Kidney epithelial cell (primary cell): ENCODE measurements around the gene JCAD. TPM values are rescaled to one million over a fixed set of nuclear protein-coding genes. Genes with fewer than 3 reads are reported as not detected.
A peak's percentile ranks its signal among the peaks of the same experiment; 100 is the strongest.
"Not testable (repeated sequence)": the region's sequence is repeated elsewhere in the genome, so short reads cannot be mapped to it uniquely, and the experiment has no call there.

Experiments
- DNase-seq: peaks from one replicate; pipeline ENCODE4 v3.0.0-alpha.2; 2010; ENCODE audit warnings: low read depth
- H3K27me3 ChIP-seq: 2 replicates; pipeline ENCODE4 v1.6.0; 2011; ENCODE audit warnings: low read length; ENCODE audit not compliant: control insufficient read depth, insufficient read depth
- H3K36me3 ChIP-seq: 2 replicates; pipeline ENCODE4 v1.5.1; 2011; ENCODE audit warnings: low read length; ENCODE audit not compliant: control insufficient read depth, insufficient read depth
- H3K4me3 ChIP-seq: 2 replicates; pipeline ENCODE4 v1.5.1; 2011; ENCODE audit warnings: low read depth, mild to moderate bottlenecking, control low read depth, low read length
- total RNA-seq: library from RNA; depleted of rRNA; stranded (reverse); fragments of >200 nt; gene quantifications from 2 replicates; pipeline ENCODE4 v1.2.3, GENCODE V29; 2015
- TF ChIP-seq, protein P1 (sequence below): IDR thresholded peaks from 2 replicates; pipeline ENCODE4 v1.5.1; 2011; ENCODE audit warnings: mild to moderate bottlenecking, moderate library complexity, low read length, control low read depth, inconsistent platforms; ENCODE audit not compliant: insufficient read depth, poor library complexity, severe bottlenecking

The JCAD gene
- total RNA-seq, 1 donor from 2014 or later: 1.7 TPM

DNA sequence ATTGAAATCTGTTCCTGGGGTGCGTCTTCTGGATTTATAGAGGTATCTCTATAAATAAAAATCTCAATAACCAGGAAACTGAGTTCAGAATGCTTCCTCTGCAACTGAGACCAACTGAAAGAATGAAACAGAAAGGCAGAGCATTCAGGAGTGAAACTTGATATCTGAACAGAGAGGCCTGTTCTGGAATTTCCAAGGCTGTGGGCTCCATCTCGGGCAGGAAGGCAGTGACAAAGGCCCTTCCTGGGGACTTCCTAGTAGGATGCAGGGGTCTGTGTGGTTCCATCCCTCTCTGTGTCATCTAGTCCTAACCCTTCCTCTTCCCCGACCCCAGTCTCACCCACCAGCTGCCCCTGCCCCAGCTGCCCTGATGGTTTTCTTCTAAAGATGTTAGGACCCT is 52.0 kb downstream of the JCAD start:
- no peak overlapping the region for H3K4me3 ChIP-seq
- no peak for DNase-seq
- no peaks in the 10 kb centered on the region for H3K27me3 ChIP-seq
- H3K36me3 ChIP-seq: no peaks in the 10 kb centered on the region
- TF ChIP-seq, protein P1, sequence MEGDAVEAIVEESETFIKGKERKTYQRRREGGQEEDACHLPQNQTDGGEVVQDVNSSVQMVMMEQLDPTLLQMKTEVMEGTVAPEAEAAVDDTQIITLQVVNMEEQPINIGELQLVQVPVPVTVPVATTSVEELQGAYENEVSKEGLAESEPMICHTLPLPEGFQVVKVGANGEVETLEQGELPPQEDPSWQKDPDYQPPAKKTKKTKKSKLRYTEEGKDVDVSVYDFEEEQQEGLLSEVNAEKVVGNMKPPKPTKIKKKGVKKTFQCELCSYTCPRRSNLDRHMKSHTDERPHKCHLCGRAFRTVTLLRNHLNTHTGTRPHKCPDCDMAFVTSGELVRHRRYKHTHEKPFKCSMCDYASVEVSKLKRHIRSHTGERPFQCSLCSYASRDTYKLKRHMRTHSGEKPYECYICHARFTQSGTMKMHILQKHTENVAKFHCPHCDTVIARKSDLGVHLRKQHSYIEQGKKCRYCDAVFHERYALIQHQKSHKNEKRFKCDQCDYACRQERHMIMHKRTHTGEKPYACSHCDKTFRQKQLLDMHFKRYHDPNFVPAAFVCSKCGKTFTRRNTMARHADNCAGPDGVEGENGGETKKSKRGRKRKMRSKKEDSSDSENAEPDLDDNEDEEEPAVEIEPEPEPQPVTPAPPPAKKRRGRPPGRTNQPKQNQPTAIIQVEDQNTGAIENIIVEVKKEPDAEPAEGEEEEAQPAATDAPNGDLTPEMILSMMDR: no peak

DNA sequence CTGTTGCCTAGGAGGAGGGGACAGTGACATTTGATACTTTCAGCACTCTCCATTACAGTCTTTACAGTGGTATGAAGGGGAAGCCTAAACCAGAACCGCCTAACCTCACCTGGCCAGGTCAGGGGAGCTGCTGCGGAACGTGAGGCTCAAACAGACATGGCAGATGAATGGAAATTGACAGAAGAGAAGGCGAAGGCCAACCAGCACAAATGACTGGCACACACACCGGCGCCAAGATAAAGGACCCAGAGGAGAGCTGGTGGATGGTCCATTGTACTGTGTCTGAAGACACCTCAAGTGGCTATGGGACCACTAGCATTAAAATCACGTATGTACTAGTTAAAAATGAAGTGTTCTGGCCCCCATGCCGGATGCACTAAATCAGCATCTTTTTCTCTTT is 53.0 kb downstream of the JCAD start:
- Histone ChIP-seq H3K4me3 (no peak overlapping the region), H3K36me3 (no peaks in the 10 kb centered on the region), H3K27me3 (no peaks in the 10 kb centered on the region)
- TF ChIP-seq, protein P1: no peak
- no peak for DNase-seq

DNA sequence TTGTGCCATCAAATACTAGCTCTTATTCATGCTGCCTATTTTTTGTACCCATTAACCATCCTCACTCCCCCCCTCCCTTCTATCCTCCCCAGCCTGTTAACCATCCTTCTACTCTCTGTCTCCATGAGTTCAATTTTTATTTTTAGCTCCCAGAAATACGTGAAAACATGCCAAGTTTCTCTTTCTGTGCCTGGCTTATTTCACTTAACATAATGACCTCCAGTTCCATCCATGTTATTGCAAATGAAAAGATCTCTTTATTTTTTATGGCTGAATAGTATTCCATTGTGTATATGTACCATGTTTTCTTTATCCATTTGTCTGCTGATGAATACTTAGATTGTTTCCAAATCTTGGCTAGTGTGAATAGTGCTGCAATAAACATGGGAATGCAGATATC is 54.3 kb downstream of the JCAD start:
- H3K27me3 ChIP-seq, H3K36me3 ChIP-seq, DNase-seq, H3K4me3 ChIP-seq: not testable (repeated sequence)

DNA sequence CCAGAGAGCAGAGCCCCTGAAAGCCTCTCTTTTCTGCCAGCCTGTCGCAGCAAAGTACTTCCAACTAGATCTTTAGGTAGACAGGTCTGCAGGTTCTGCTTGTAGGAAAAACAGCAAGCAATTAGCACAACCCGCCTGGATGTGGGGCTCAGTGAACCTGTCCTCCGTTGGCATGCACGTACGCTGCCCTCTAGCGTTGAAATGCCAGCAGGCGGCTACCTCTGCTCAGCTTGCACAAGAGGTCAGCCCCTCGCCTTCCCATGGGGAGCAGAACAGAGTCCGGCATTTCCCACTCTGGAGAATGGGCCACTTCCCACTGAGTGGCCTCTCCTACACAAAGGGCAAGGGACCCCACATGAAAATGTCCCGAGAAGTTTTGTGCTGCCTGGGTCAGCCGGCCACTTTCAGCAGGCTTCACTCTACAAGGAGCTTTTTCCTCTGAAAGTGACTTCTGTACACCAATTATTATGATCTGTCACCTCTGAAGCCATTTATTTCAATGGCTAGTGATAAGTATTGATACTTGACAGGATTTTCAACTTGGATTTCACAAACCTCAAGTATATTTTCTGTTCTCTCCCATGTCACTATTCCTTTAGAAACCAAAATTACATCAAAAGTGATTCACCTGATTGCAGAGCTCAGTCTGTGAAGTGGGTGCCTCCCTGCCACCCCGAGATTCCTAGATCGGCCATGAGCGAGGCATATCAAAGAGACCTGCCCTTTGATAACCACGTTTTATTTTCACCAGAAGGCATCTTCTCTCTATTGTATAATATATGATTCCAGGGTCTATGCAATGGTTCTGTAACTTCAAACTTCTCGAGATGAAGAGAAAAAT is 56.7 kb downstream of the JCAD start:
- DNase-seq: peak; percentile 64
- H3K4me3 ChIP-seq: no peak overlapping the region
- TF ChIP-seq, protein P1: peak; percentile 96
- H3K27me3 ChIP-seq: no peaks in the 10 kb centered on the region
- H3K36me3 ChIP-seq: no peaks in the 10 kb centered on the region

DNA sequence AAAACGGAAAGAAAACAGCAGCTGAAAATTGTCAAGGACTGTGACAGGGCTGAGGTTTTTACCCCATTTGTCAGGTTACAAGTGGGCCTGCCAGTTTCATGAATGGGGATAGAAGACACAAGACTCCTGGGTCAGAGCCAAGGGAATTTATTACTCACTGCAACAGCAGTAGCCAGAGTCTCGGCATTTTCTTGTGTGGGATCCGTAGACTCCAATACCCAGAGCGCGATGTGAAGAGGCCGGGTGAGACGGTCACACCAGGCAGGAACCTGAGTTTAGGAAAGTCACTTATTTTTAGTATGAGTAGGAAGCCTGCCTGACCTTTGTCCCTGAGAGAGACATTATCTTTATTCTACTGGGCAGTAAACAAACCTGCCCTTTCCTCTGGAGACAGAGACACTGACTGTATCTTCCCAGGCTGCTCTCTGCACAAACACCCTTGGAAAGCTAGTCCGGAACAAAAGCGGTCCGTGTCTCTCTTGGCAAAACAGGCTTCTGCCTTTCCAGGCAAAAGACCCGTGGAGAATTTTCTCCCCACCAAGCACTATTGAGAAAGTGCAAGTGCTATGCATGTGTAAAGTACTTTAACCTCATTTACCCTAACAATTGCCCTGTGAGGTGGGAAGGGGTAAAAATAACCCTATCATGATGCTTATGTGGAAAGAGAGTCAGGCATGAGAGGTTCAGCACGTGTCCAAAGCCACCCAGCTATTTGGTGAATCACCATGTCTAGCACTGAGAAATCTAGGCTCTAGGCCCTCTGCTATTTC is 58.4 kb downstream of the JCAD start:
- Histone ChIP-seq H3K4me3 (no peak overlapping the region), H3K27me3 (no peaks in the 10 kb centered on the region), H3K36me3 (no peaks in the 10 kb centered on the region)
- peak; percentile 49 for DNase-seq
- TF ChIP-seq, protein P1: no peak

DNA sequence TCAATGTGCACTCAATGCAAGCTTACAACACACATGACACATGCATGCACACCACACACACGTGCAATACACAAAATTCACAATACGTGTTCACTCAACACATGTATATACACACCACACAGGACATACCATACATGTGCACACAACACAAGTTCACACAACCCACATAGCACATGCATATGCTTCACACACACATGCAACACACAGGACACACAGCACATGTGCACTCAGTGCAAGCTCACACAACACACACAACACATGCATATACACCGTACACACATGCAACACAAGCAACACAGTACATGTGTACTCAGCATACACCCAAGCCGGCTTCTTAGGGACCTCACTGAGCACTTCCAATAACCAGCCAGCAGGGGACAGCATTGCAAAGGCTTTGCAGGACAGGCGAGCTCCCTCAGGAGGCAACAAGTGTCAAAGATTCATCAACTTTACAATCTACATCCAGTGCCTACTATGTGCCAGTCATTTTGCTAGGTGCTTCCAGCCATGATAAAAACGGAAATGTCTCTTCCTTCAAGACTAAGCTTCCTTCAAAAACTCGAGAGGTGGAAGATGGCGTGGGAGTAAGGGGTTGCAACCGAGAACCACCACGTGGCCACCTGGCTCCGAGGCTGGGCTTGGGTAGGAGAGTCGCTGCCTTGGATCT is 61.1 kb downstream of the JCAD start:
- TF ChIP-seq, protein P1: peak; percentile 99
- no peaks in the 10 kb centered on the region for H3K27me3 ChIP-seq
- no peaks in the 10 kb centered on the region for H3K36me3 ChIP-seq
- no peak overlapping the region for H3K4me3 ChIP-seq
- DNase-seq: no peak
